Cardiac fibroblast (primary cell): Measurements from ENCODE around the gene PIM3.

ENCODE experiments used
- DNase-seq, 2 donors: peaks; one replicate each; pipeline versions ENCODE4 v3.0.0 to v3.0.0-alpha.2; 2010; ENCODE audit warnings: low read depth in 2 of 2
- H3K4me3 ChIP-seq, 2 donors: replicated peaks in 1 of 2; 1 replicate in 1 of 2; 2 replicates in 1 of 2; pipeline ENCODE4 v1.5.1; 2011; ENCODE audit warnings: low read depth in 2 of 2, low read length in 2 of 2, mild to moderate bottlenecking in 2 of 2, moderate library complexity in 1 of 2
- TF ChIP-seq, protein P1 (sequence below): IDR thresholded peaks from one replicate; pipeline ENCODE4 v1.5.1; 2011; ENCODE audit warnings: low read depth, mild to moderate bottlenecking, low read length, inconsistent platforms

Gene PIM3

DNA sequence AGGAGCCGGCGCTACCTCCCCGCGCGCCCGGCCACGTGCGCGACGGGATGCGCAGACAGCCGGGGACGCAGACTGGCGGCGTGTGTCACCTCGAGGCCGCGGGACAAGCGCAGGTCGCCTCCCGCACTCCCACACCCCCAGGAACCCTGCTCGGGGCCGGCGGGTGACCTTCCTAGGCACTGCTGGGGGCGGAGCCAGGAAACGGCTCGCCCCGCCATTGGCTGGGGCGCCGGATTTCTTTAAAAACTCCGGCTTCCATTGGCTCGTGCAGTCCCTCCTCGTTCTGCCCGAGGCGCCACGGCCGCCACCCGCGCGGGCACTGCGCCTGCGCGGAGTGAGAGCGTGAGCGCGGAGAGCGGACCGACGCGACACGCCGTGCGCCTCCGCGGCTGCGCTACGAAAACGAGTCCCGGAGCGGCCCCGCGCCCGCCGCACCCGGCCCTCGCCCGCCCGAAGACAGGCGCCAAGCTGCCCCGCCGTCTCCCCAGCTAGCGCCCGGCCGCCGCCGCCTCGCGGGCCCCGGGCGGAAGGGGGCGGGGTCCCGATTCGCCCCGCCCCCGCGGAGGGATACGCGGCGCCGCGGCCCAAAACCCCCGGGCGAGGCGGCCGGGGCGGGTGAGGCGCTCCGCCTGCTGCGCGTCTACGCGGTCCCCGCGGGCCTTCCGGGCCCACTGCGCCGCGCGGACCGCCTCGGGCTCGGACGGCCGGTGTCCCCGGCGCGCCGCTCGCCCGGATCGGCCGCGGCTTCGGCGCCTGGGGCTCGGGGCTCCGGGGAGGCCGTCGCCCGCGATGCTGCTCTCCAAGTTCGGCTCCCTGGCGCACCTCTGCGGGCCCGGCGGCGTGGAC is at the start of gene PIM3:
PIM3 (plus strand) TSS at position 614 of the 846 bp plus-strand sequence; CDS start at position 790, 176 bp downstream.
- DNase-seq: peak; percentile 94 to 98
- H3K4me3 ChIP-seq: peak within 1 kb of the TSS; percentile 72 to 89

GRCh38 chr22:49911881-49912625 is 48.5 kb upstream of the PIM3 start:
- TF ChIP-seq, protein P1, sequence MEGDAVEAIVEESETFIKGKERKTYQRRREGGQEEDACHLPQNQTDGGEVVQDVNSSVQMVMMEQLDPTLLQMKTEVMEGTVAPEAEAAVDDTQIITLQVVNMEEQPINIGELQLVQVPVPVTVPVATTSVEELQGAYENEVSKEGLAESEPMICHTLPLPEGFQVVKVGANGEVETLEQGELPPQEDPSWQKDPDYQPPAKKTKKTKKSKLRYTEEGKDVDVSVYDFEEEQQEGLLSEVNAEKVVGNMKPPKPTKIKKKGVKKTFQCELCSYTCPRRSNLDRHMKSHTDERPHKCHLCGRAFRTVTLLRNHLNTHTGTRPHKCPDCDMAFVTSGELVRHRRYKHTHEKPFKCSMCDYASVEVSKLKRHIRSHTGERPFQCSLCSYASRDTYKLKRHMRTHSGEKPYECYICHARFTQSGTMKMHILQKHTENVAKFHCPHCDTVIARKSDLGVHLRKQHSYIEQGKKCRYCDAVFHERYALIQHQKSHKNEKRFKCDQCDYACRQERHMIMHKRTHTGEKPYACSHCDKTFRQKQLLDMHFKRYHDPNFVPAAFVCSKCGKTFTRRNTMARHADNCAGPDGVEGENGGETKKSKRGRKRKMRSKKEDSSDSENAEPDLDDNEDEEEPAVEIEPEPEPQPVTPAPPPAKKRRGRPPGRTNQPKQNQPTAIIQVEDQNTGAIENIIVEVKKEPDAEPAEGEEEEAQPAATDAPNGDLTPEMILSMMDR: no peak
- DNase-seq: no peak
- no peak overlapping the region for H3K4me3 ChIP-seq

More for the DNA sequence above, at the start of gene PIM3:
- TF ChIP-seq, protein P1: no peak

- DNase-seq: no peak
- H3K4me3 ChIP-seq: no peak overlapping the region
- TF ChIP-seq, protein P1: no peak
Measured at GRCh38 chr22:49913026-49913425, 47.5 kb upstream of the PIM3 start.

- TF ChIP-seq, protein P1: no peak
- H3K4me3 ChIP-seq: no peak overlapping the region
- DNase-seq: no peak
Measured at GRCh38 chr22:49913446-49913845, 47.1 kb upstream of the PIM3 start.

DNA sequence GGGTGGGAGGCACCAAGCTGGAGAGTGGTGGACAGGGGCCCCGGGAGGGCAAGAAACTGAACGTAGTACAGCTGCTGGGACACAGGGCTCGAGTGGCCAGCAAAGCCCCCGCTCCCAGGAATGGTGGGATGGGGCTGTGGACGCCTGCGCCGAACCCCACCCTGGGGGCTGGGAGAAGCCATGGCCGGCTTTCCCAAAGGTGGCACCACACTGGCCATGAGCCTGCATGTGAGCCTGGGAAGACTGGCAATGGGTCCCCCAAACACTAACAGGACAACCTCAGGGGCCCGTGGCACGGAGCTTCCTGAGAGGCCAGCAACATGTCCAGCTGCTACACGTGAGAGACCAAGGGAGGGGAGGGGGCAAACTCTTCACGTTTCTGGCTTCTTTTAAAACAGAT is 46.3 kb upstream of the PIM3 start:
- no peak overlapping the region for H3K4me3 ChIP-seq
- TF ChIP-seq, protein P1: no peak
- DNase-seq: no peak

DNA sequence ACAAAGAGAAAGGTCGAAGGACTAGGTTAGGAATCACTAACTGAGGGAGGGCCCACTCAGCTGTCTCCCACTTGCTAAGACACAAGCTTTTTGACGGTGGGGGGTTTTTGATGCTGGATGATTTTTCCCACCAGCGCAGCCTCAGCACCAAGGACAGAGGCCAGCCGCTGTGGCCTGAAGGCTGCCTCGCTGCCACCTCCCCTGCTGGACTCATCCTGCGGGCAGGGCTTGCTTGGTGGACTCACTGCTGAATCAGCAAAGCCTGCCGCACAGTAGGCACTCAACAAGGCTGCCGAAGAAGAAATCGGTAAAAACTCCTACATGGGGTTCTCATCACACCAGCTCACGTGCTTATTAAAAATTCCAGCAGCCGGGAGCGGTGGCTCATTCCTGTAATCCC is 45.0 kb upstream of the PIM3 start:
- TF ChIP-seq, protein P1: no peak
- no peak for DNase-seq
- H3K4me3 ChIP-seq: no peak overlapping the region
